Measurements from ENCODE around the gene LRRC4. TPM values are rescaled to one million over a fixed set of nuclear protein-coding genes. Genes with fewer than 3 reads are reported as not detected.

The LRRC4 gene
- total and polyA plus RNA-seq, 12 donors = 0.75 to 7.3 (median 3.1) TPM

DNA sequence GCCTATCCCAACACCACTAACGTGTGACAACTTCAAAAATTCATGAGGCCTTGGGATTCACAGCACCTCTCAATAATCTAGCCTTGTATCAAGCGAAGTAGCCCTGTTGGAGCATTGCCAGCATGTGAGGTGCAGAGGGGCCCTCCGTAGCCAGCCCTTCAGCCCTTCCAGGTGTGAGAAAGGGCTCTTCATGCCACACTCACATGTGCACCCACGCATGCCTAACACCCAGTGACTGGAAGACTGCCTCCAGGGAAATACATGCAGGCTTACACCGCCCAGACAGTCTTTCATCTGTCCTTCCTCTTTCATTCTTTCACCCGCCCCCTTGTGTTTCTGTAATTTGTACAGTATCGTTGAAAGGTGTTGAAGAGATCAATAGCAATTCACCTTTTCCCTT lies 26.1 kb downstream of the LRRC4 start:
- H3K27me3 ChIP-seq = no peaks in the 10 kb centered on the region
- no peak overlapping the region for H3K4me3 ChIP-seq
- DNase-seq = no peak
- peaks cover 0 to 6% (median 0%) of the 10 kb centered on the region in 9 donors for H3K36me3 ChIP-seq
- 93 to 94% methylated on average over 7 of the region's 7 CpGs for WGBS, 2 donors
- H3K27ac ChIP-seq = no peak overlapping the region
- no peaks in the 10 kb centered on the region for H3K9me3 ChIP-seq
- no peak for ATAC-seq
- intact Hi-C loops (cut with DNase I) = no loop called here
- peaks cover 0 to 59% (median 20%) of the 10 kb centered on the region in 9 donors for H3K4me1 ChIP-seq
- TF ChIP-seq, protein P1, sequence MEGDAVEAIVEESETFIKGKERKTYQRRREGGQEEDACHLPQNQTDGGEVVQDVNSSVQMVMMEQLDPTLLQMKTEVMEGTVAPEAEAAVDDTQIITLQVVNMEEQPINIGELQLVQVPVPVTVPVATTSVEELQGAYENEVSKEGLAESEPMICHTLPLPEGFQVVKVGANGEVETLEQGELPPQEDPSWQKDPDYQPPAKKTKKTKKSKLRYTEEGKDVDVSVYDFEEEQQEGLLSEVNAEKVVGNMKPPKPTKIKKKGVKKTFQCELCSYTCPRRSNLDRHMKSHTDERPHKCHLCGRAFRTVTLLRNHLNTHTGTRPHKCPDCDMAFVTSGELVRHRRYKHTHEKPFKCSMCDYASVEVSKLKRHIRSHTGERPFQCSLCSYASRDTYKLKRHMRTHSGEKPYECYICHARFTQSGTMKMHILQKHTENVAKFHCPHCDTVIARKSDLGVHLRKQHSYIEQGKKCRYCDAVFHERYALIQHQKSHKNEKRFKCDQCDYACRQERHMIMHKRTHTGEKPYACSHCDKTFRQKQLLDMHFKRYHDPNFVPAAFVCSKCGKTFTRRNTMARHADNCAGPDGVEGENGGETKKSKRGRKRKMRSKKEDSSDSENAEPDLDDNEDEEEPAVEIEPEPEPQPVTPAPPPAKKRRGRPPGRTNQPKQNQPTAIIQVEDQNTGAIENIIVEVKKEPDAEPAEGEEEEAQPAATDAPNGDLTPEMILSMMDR (IDR thresholded peaks at IDR 0.05) = no peak

DNA sequence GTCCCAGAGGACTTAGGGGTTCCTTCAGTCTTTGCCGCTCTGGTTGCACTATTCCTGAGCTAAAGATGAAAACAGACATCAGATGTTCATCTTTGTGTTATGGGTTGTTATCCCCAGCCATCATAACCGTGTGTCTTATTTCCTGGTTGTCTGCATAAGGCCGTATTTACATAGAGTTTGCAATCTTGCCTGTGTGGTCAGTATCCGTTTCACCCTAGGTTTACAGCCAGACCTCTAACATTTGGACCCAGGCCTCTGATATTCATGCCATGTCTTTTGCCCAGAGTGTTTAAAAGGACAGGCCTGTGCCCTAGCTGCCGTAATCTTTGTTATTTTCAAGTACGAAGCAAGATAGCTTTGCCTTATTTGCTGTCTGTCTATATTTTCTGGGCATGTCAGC lies 26.6 kb downstream of the LRRC4 start:
- peak overlapping the region in 1 of 10 donors; percentile 64 for H3K27ac ChIP-seq
- no peaks in the 10 kb centered on the region for H3K9me3 ChIP-seq
- WGBS, 2 donors = 86 to 93% methylated on average over 6 of the region's 6 CpGs
- intact Hi-C loops (cut with DNase I) = no loop called here
- peaks cover 0 to 3% (median 0%) of the 10 kb centered on the region in 9 donors for H3K36me3 ChIP-seq
- no peak overlapping the region for H3K4me3 ChIP-seq
- TF ChIP-seq, protein P1 (IDR thresholded peaks at IDR 0.05) = no peak
- H3K27me3 ChIP-seq = no peaks in the 10 kb centered on the region
- ATAC-seq (no peak), DNase-seq (no peak)
- H3K4me1 ChIP-seq = peaks cover 0 to 61% (median 22%) of the 10 kb centered on the region in 9 donors

DNA sequence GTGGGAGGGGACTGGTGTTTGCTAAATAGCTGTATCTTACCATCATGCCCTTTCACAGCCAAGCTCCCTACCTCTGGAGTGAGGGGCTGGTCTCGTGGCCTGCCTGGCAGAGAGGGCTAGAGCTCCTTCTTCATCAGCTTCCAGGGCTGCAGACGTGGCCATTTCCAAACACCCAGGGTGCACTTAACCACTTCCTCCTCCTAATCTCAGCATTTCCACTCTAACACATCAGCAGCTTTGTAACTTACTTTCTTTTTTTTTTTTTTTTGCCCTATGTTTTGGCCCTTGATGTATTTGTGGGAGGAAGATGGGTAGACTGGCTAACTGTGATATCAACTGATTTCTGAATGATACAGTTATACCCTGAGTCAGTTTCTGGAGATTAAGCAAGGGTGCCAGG lies 27.4 kb downstream of the LRRC4 start:
- Histone ChIP-seq H3K9me3 (no peaks in the 10 kb centered on the region), H3K4me3 (no peak overlapping the region), H3K4me1 (peaks cover under 1 to 67% (median 28%) of the 10 kb centered on the region in 9 donors), H3K36me3 (peaks cover 0 to 3% (median 0%) of the 10 kb centered on the region in 9 donors), H3K27me3 (no peaks in the 10 kb centered on the region), H3K27ac (peak overlapping the region in 1 of 10 donors; percentile 64)
- 69% methylated on average over 2 of the region's 2 CpGs for WGBS, 2 donors
- ATAC-seq = peak in 4 of 8 donors; percentile 29 to 49 (median 38)
- no peak for DNase-seq
- TF ChIP-seq, protein P1 (IDR thresholded peaks at IDR 0.05) = no peak
- intact Hi-C loops (cut with DNase I) = no loop called here

DNA sequence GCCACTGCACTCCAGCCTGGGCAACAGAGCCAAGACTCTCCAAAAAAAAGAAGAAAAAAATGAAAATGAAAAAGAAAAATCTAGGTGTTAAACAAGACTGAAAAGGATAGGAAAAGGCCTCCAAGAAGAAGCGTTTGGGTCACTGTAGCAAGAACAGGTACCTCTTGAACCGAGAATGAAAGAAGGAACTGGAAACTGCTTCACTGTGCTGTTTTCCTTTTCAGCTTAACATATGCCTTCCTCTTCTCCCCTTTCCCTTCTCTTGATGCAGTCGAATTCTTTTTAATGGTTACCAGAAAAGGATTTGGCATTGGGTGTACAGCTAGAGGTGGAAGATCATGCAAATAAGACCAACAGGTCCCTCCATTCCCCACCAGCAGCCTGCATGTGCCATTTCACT lies 28.1 kb downstream of the LRRC4 start:
- DNase-seq = no peak
- intact Hi-C loops (cut with DNase I) = no loop called here
- no peaks in the 10 kb centered on the region for H3K9me3 ChIP-seq
- WGBS, 2 donors = 86 to 92% methylated on average over 3 of the region's 3 CpGs
- H3K36me3 ChIP-seq = peaks cover 0 to 9% (median 0%) of the 10 kb centered on the region in 9 donors
- no peaks in the 10 kb centered on the region for H3K27me3 ChIP-seq
- no peak for ATAC-seq
- H3K4me1 ChIP-seq = peaks cover 2 to 69% (median 28%) of the 10 kb centered on the region in 9 donors
- peak overlapping the region in 1 of 10 donors; percentile 64 for H3K27ac ChIP-seq
- TF ChIP-seq, protein P1 (IDR thresholded peaks at IDR 0.05) = no peak
- no peak overlapping the region for H3K4me3 ChIP-seq
